Effector memory CD8-positive, alpha-beta T cell (primary cell): ENCODE results near the gene SMARCA5.

Source experiments
- ATAC-seq: fragments of 150-1000 bp; cut with Tn5 transposase; replicated peaks from 2 replicates; pipeline ENCODE4 v1.10.0; 2021; ENCODE audit warnings: mild to moderate bottlenecking, moderate library complexity
- DNase-seq, 3 experiments: peaks; one replicate each; pipeline ENCODE4 v3.0.0; 2021
- H3K27ac Mint-ChIP-seq, 2 donors: one replicate each; pipeline ENCODE4 v1.8.0; 2022; ENCODE audit warnings: mild to moderate bottlenecking in 2 of 2, mixed read lengths in 2 of 2, moderate library complexity in 2 of 2
- H3K27me3 Mint-ChIP-seq, 2 donors: one replicate each; pipeline ENCODE4 v1.8.0; 2022; ENCODE audit warnings: mixed read lengths in 2 of 2
- H3K36me3 Mint-ChIP-seq: one replicate; pipeline ENCODE4 v1.8.0; 2022; ENCODE audit warnings: mild to moderate bottlenecking, moderate library complexity, mixed read lengths; ENCODE audit not compliant: insufficient read depth
- H3K4me1 Mint-ChIP-seq, 2 donors: one replicate each; pipeline ENCODE4 v1.8.0; 2022; ENCODE audit warnings: low read depth in 2 of 2, mixed read lengths in 2 of 2
- H3K4me3 Mint-ChIP-seq, 2 donors: one replicate each; pipeline ENCODE4 v1.8.0; 2022; ENCODE audit warnings: mild to moderate bottlenecking in 2 of 2, mixed read lengths in 2 of 2, moderate library complexity in 2 of 2
- H3K9me3 Mint-ChIP-seq, 2 donors: one replicate each; pipeline ENCODE4 v1.8.0; 2022; ENCODE audit warnings: mixed read lengths in 2 of 2

Gene SMARCA5

GRCh38 chr4:143558286-143558685 lies 44.8 kb downstream of the SMARCA5 start:
- Mint-ChIP-seq H3K4me1 (peaks cover 17 to 18% of the 10 kb centered on the region in 2 donors), H3K9me3 (no peaks in the 10 kb centered on the region), H3K36me3 (peaks cover 38% of the 10 kb centered on the region), H3K4me3 (peak overlapping the region; percentile 88 to 99), H3K27ac (peak overlapping the region; percentile 92 to 98), H3K27me3 (no peaks in the 10 kb centered on the region)
- ATAC-seq (no peak), DNase-seq (no peak)

GRCh38 chr4:143558823-143559756 lies 45.6 kb downstream of the SMARCA5 start:
- Mint-ChIP-seq H3K4me1 (peaks cover 17 to 18% of the 10 kb centered on the region in 2 donors), H3K36me3 (peaks cover 31% of the 10 kb centered on the region), H3K9me3 (no peaks in the 10 kb centered on the region), H3K4me3 (peak overlapping the region; percentile 88 to 99), H3K27ac (peak overlapping the region; percentile 92 to 98), H3K27me3 (no peaks in the 10 kb centered on the region)
- peak; percentile 84 for ATAC-seq
- peak; percentile 39 to 59 (median 45) for DNase-seq

GRCh38 chr4:143559757-143560147 lies 46.2 kb downstream of the SMARCA5 start:
- DNase-seq, result peak in 1 of 3 experiments; percentile 25
- Mint-ChIP-seq H3K9me3 (no peaks in the 10 kb centered on the region), H3K4me3 (peak overlapping the region; percentile 88 to 99), H3K27ac (peak overlapping the region; percentile 92 to 98), H3K27me3 (no peaks in the 10 kb centered on the region), H3K4me1 (peaks cover 17 to 18% of the 10 kb centered on the region in 2 donors), H3K36me3 (peaks cover 26% of the 10 kb centered on the region)
- peak; percentile 11 for ATAC-seq

- no peaks in the 10 kb centered on the region for H3K27me3 Mint-ChIP-seq
- DNase-seq (no peak), ATAC-seq (no peak)
- H3K36me3 Mint-ChIP-seq, result peaks cover 6% of the 10 kb centered on the region
- no peaks in the 10 kb centered on the region for H3K9me3 Mint-ChIP-seq
- H3K4me1 Mint-ChIP-seq, result peaks cover 9 to 10% of the 10 kb centered on the region in 2 donors
- H3K27ac Mint-ChIP-seq, result no peak overlapping the region
- no peak overlapping the region for H3K4me3 Mint-ChIP-seq
These were observed 51.0 kb downstream of the SMARCA5 start for GRCh38 chr4:143564472-143564871.

- no peak overlapping the region for H3K4me3 Mint-ChIP-seq
- ATAC-seq, result no peak
- H3K9me3 Mint-ChIP-seq, result no peaks in the 10 kb centered on the region
- no peaks in the 10 kb centered on the region for H3K27me3 Mint-ChIP-seq
- no peak overlapping the region for H3K27ac Mint-ChIP-seq
- no peak for DNase-seq
- H3K36me3 Mint-ChIP-seq, result no peaks in the 10 kb centered on the region
- no peaks in the 10 kb centered on the region for H3K4me1 Mint-ChIP-seq
These were observed 61.8 kb downstream of the SMARCA5 start for GRCh38 chr4:143575331-143575730.

- Mint-ChIP-seq H3K9me3 (no peaks in the 10 kb centered on the region), H3K27ac (no peak overlapping the region), H3K4me3 (no peak overlapping the region), H3K27me3 (no peaks in the 10 kb centered on the region), H3K36me3 (no peaks in the 10 kb centered on the region), H3K4me1 (no peaks in the 10 kb centered on the region)
- DNase-seq (no peak), ATAC-seq (no peak)
These were observed 67.9 kb downstream of the SMARCA5 start for GRCh38 chr4:143581331-143581946.

GRCh38 chr4:143585548-143585947 lies 72.0 kb downstream of the SMARCA5 start:
- no peaks in the 10 kb centered on the region for H3K4me1 Mint-ChIP-seq
- H3K27ac Mint-ChIP-seq, result no peak overlapping the region
- no peaks in the 10 kb centered on the region for H3K36me3 Mint-ChIP-seq
- H3K4me3 Mint-ChIP-seq, result no peak overlapping the region
- ATAC-seq (no peak), DNase-seq (no peak)
- peaks cover 0 to 2% of the 10 kb centered on the region in 2 donors for H3K9me3 Mint-ChIP-seq
- no peaks in the 10 kb centered on the region for H3K27me3 Mint-ChIP-seq

GRCh38 chr4:143586080-143586479 lies 72.6 kb downstream of the SMARCA5 start:
- H3K4me1 Mint-ChIP-seq, result no peaks in the 10 kb centered on the region
- H3K36me3 Mint-ChIP-seq, result no peaks in the 10 kb centered on the region
- no peak for DNase-seq
- no peak overlapping the region for H3K27ac Mint-ChIP-seq
- H3K27me3 Mint-ChIP-seq, result no peaks in the 10 kb centered on the region
- no peak overlapping the region for H3K4me3 Mint-ChIP-seq
- ATAC-seq, result no peak
- peaks cover 0 to 2% of the 10 kb centered on the region in 2 donors for H3K9me3 Mint-ChIP-seq

GRCh38 chr4:143587703-143588102 lies 74.2 kb downstream of the SMARCA5 start:
- Mint-ChIP-seq H3K27ac (no peak overlapping the region), H3K36me3 (no peaks in the 10 kb centered on the region), H3K27me3 (peaks cover 2 to 7% of the 10 kb centered on the region in 2 donors), H3K4me3 (no peak overlapping the region), H3K9me3 (peaks cover 0 to 2% of the 10 kb centered on the region in 2 donors), H3K4me1 (peaks cover 0 to 5% of the 10 kb centered on the region in 2 donors)
- ATAC-seq (no peak), DNase-seq (no peak)

GRCh38 chr4:143597276-143597675 lies 83.8 kb downstream of the SMARCA5 start:
- DNase-seq (no peak), ATAC-seq (no peak)
- Mint-ChIP-seq H3K9me3 (peaks cover 0 to 6% of the 10 kb centered on the region in 2 donors), H3K4me3 (no peak overlapping the region), H3K36me3 (no peaks in the 10 kb centered on the region), H3K27me3 (peaks cover 12 to 14% of the 10 kb centered on the region in 2 donors), H3K4me1 (peaks cover 0 to 4% of the 10 kb centered on the region in 2 donors), H3K27ac (no peak overlapping the region)

- Mint-ChIP-seq H3K36me3 (no peaks in the 10 kb centered on the region), H3K27ac (no peak overlapping the region), H3K4me3 (no peak overlapping the region), H3K27me3 (peaks cover 6 to 9% of the 10 kb centered on the region in 2 donors), H3K9me3 (peaks cover 0 to 6% of the 10 kb centered on the region in 2 donors), H3K4me1 (peaks cover 0 to 4% of the 10 kb centered on the region in 2 donors)
- DNase-seq (no peak), ATAC-seq (no peak)
These were observed 85.3 kb downstream of the SMARCA5 start for GRCh38 chr4:143598816-143599215.

- Mint-ChIP-seq H3K36me3 (no peaks in the 10 kb centered on the region), H3K27me3 (no peaks in the 10 kb centered on the region), H3K4me1 (peaks cover 0 to 4% of the 10 kb centered on the region in 2 donors), H3K9me3 (no peaks in the 10 kb centered on the region), H3K27ac (no peak overlapping the region), H3K4me3 (no peak overlapping the region)
- no peak for DNase-seq
- no peak for ATAC-seq
These were observed 86.3 kb downstream of the SMARCA5 start for GRCh38 chr4:143599827-143600226.

GRCh38 chr4:143606480-143606879 lies 93.0 kb downstream of the SMARCA5 start:
- no peak for ATAC-seq
- Mint-ChIP-seq H3K4me1 (no peaks in the 10 kb centered on the region), H3K27ac (no peak overlapping the region), H3K27me3 (peaks cover 0 to 6% of the 10 kb centered on the region in 2 donors), H3K9me3 (peaks cover 0 to 1% of the 10 kb centered on the region in 2 donors), H3K4me3 (no peak overlapping the region), H3K36me3 (no peaks in the 10 kb centered on the region)
- DNase-seq, result no peak
